Activated naive CD4-positive, alpha-beta T cell treated with anti-CD3 and anti-CD28 coated beads, Interleukin-2, amount 50 U/mL, for 16 hours (primary cell): ENCODE results near the gene MLNR.

Source experiments
- DNase-seq: peaks from one replicate; pipeline ENCODE4 v3.0.0-alpha.2; 2020

The MLNR gene

GRCh38 chr13:49234741-49235140, 14.6 kb downstream of the MLNR start:
- DNase-seq, result no peak

- no peak for DNase-seq
These were observed 15.8 kb downstream of the MLNR start for GRCh38 chr13:49235856-49236431.

GRCh38 chr13:49238621-49239020, 18.5 kb downstream of the MLNR start:
- DNase-seq, result no peak

- no peak for DNase-seq
These were observed 19.9 kb downstream of the MLNR start for GRCh38 chr13:49240017-49240416.

- DNase-seq, result no peak
These were observed 21.2 kb downstream of the MLNR start for GRCh38 chr13:49241296-49241695.

- no peak for DNase-seq
These were observed 25.0 kb downstream of the MLNR start for GRCh38 chr13:49245101-49245500.

GRCh38 chr13:49246850-49247642, 26.9 kb downstream of the MLNR start:
- DNase-seq, result no peak

- DNase-seq, result peak; percentile 82
These were observed 27.8 kb downstream of the MLNR start, which contains the start of gene CDADC1 for GRCh38 chr13:49247643-49248621. TSS of gene CDADC1 (plus strand) at chr13:49247925. CDS start at chr13:49248038, 113 bp downstream.

GRCh38 chr13:49248622-49249002, 28.5 kb downstream of the MLNR start:
- no peak for DNase-seq

GRCh38 chr13:49251326-49251725, 31.2 kb downstream of the MLNR start:
- no peak for DNase-seq

- no peak for DNase-seq
These were observed 33.2 kb downstream of the MLNR start for GRCh38 chr13:49253310-49253709.

GRCh38 chr13:49254007-49254406, 33.9 kb downstream of the MLNR start:
- DNase-seq, result no peak

GRCh38 chr13:49256841-49257240, 36.7 kb downstream of the MLNR start:
- no peak for DNase-seq

- DNase-seq, result no peak
These were observed 38.1 kb downstream of the MLNR start for GRCh38 chr13:49258089-49258796.

- DNase-seq, result no peak
These were observed 39.4 kb downstream of the MLNR start for GRCh38 chr13:49259586-49259985.

GRCh38 chr13:49262634-49263033, 42.5 kb downstream of the MLNR start:
- no peak for DNase-seq

GRCh38 chr13:49265822-49266221, 45.7 kb downstream of the MLNR start:
- DNase-seq, result no peak

GRCh38 chr13:49271264-49271663, 51.1 kb downstream of the MLNR start:
- no peak for DNase-seq
